Measurements from ENCODE around the gene SLC22A25.

GRCh38 chr11:63251312-63251711 lies 7.9 kb upstream of the SLC22A25 start:
- TF ChIP-seq CTCF (IDR thresholded peaks at IDR 0.05 in 8 of 11, conservative IDR thresholded peaks at IDR 0.05 in 3 of 11) (no peak), POLR2A (IDR thresholded peaks at IDR 0.05) (no peak)
